HAP-1 (cell line): Measurements from ENCODE around the gene MPRIP.

Source experiments
- DNase-seq, 2 experiments: peaks; one replicate each; pipeline ENCODE4 v3.0.0-alpha.2; 2016 to 2020; ENCODE audit warnings: low spot score in 2 of 2
- H3K27me3 ChIP-seq: fragments of 250-450 bp; sonication (Bioruptor Pico); 2 replicates; pipeline ENCODE4 v1.5.1; 2020; ENCODE audit warnings: low read depth, mild to moderate bottlenecking, moderate library complexity
- H3K36me3 ChIP-seq: fragments of 250-450 bp; sonication (Bioruptor Pico); replicated peaks from 2 replicates; pipeline ENCODE4 v1.5.1; 2020; ENCODE audit warnings: mild to moderate bottlenecking
- H3K4me1 ChIP-seq: fragments of 250-450 bp; sonication (Bioruptor Pico); 2 replicates; pipeline ENCODE4 v1.5.1; 2020; ENCODE audit warnings: mild to moderate bottlenecking
- H3K4me3 ChIP-seq: fragments of 250-450 bp; sonication (Bioruptor Pico); 2 replicates; pipeline ENCODE4 v1.5.1; 2020; ENCODE audit warnings: mild to moderate bottlenecking, moderate library complexity
- H3K9me3 ChIP-seq: fragments of 250-450 bp; sonication (Bioruptor Pico); 2 replicates; pipeline ENCODE4 v1.5.1; 2020; ENCODE audit warnings: mild to moderate bottlenecking, moderate library complexity
- in situ Hi-C: fragments of 300-500 bp; cut with MboI; formaldehyde crosslinking; loops from 3 replicates; pipeline ENCODE4 v1.14.3; 2020; ENCODE audit warnings: low sequenced_read_pairs, inconsistent platforms, mixed read lengths

Gene MPRIP

GRCh38 chr17:17018612-17019429 lies 23.4 kb upstream of the MPRIP start:
- Histone ChIP-seq H3K27me3 (no peaks in the 10 kb centered on the region), H3K9me3 (no peaks in the 10 kb centered on the region), H3K36me3 (no peaks in the 10 kb centered on the region), H3K4me1 (no peaks in the 10 kb centered on the region), H3K4me3 (no peak overlapping the region)
- no peak for DNase-seq
- in situ Hi-C loops: no loop called here

GRCh38 chr17:17019430-17019762 lies 22.9 kb upstream of the MPRIP start:
- DNase-seq: no peak
- Histone ChIP-seq H3K4me3 (no peak overlapping the region), H3K4me1 (no peaks in the 10 kb centered on the region), H3K9me3 (no peaks in the 10 kb centered on the region), H3K36me3 (no peaks in the 10 kb centered on the region), H3K27me3 (no peaks in the 10 kb centered on the region)
- in situ Hi-C loops: no loop called here

- in situ Hi-C loops: no loop called here
Observed at GRCh38 chr17:17019891-17020456, 22.3 kb upstream of the MPRIP start.

GRCh38 chr17:17020821-17021193 lies 21.4 kb upstream of the MPRIP start:
- H3K9me3 ChIP-seq: no peaks in the 10 kb centered on the region
- H3K4me3 ChIP-seq: no peak overlapping the region
- H3K4me1 ChIP-seq: no peaks in the 10 kb centered on the region
- no peak for DNase-seq
- in situ Hi-C loops: no loop called here
- H3K36me3 ChIP-seq: no peaks in the 10 kb centered on the region
- no peaks in the 10 kb centered on the region for H3K27me3 ChIP-seq

More at GRCh38 chr17:17019891-17020456, 22.3 kb upstream of the MPRIP start:
- Histone ChIP-seq H3K27me3 (no peaks in the 10 kb centered on the region), H3K4me1 (no peaks in the 10 kb centered on the region), H3K9me3 (no peaks in the 10 kb centered on the region), H3K36me3 (no peaks in the 10 kb centered on the region), H3K4me3 (no peak overlapping the region)
- DNase-seq: no peak

GRCh38 chr17:17021194-17021863 lies 20.9 kb upstream of the MPRIP start:
- in situ Hi-C loops: no loop called here
- H3K4me1 ChIP-seq: no peaks in the 10 kb centered on the region
- H3K4me3 ChIP-seq: no peak overlapping the region
- DNase-seq: no peak
- H3K36me3 ChIP-seq: no peaks in the 10 kb centered on the region
- H3K27me3 ChIP-seq: no peaks in the 10 kb centered on the region
- H3K9me3 ChIP-seq: no peaks in the 10 kb centered on the region

GRCh38 chr17:17022011-17022410 lies 20.2 kb upstream of the MPRIP start:
- Histone ChIP-seq H3K36me3 (no peaks in the 10 kb centered on the region), H3K27me3 (no peaks in the 10 kb centered on the region), H3K4me1 (no peaks in the 10 kb centered on the region), H3K9me3 (no peaks in the 10 kb centered on the region), H3K4me3 (no peak overlapping the region)
- in situ Hi-C loops: no loop called here
- DNase-seq: no peak

- in situ Hi-C loops: no loop called here
- no peaks in the 10 kb centered on the region for H3K36me3 ChIP-seq
Observed at GRCh38 chr17:17022456-17022855, 19.8 kb upstream of the MPRIP start.

GRCh38 chr17:17024778-17025300 lies 17.4 kb upstream of the MPRIP start:
- Histone ChIP-seq H3K27me3 (no peaks in the 10 kb centered on the region), H3K9me3 (no peaks in the 10 kb centered on the region), H3K4me3 (no peak overlapping the region), H3K4me1 (peaks cover 11% of the 10 kb centered on the region), H3K36me3 (no peaks in the 10 kb centered on the region)
- in situ Hi-C loops: no loop called here
- no peak for DNase-seq

More at GRCh38 chr17:17022456-17022855, 19.8 kb upstream of the MPRIP start:
- no peak overlapping the region for H3K4me3 ChIP-seq
- no peaks in the 10 kb centered on the region; the same call in 1 of the 2 replicates for H3K4me1 ChIP-seq
- H3K9me3 ChIP-seq: no peaks in the 10 kb centered on the region
- no peak for DNase-seq
- H3K27me3 ChIP-seq: no peaks in the 10 kb centered on the region

- Histone ChIP-seq H3K9me3 (no peaks in the 10 kb centered on the region), H3K4me1 (peaks cover 11% of the 10 kb centered on the region), H3K4me3 (no peak overlapping the region), H3K27me3 (no peaks in the 10 kb centered on the region), H3K36me3 (no peaks in the 10 kb centered on the region)
- no peak for DNase-seq
- in situ Hi-C loops: no loop called here
Observed at GRCh38 chr17:17025621-17026020, 16.6 kb upstream of the MPRIP start.

GRCh38 chr17:17026163-17026562 lies 16.1 kb upstream of the MPRIP start:
- peaks cover 11% of the 10 kb centered on the region for H3K4me1 ChIP-seq
- no peak for DNase-seq
- H3K36me3 ChIP-seq: no peaks in the 10 kb centered on the region
- in situ Hi-C loops: no loop called here
- H3K9me3 ChIP-seq: no peaks in the 10 kb centered on the region
- H3K27me3 ChIP-seq: no peaks in the 10 kb centered on the region
- H3K4me3 ChIP-seq: no peak overlapping the region

GRCh38 chr17:17027442-17028058 lies 14.7 kb upstream of the MPRIP start:
- in situ Hi-C loops: no loop called here
- H3K4me1 ChIP-seq: peaks cover 11% of the 10 kb centered on the region

GRCh38 chr17:17028059-17028877 lies 14.0 kb upstream of the MPRIP start:
- Histone ChIP-seq H3K9me3 (no peaks in the 10 kb centered on the region), H3K36me3 (no peaks in the 10 kb centered on the region), H3K4me1 (peaks cover 11% of the 10 kb centered on the region), H3K4me3 (no peak overlapping the region), H3K27me3 (no peaks in the 10 kb centered on the region)
- DNase-seq: peak; percentile 70 to 95
- in situ Hi-C loops: no loop called here

More at GRCh38 chr17:17027442-17028058, 14.7 kb upstream of the MPRIP start:
- H3K4me3 ChIP-seq: no peak overlapping the region
- H3K9me3 ChIP-seq: no peaks in the 10 kb centered on the region
- DNase-seq: no peak
- no peaks in the 10 kb centered on the region for H3K27me3 ChIP-seq
- H3K36me3 ChIP-seq: no peaks in the 10 kb centered on the region

- in situ Hi-C loops: no loop called here
- Histone ChIP-seq H3K9me3 (no peaks in the 10 kb centered on the region), H3K4me1 (peaks cover 11% of the 10 kb centered on the region), H3K36me3 (no peaks in the 10 kb centered on the region), H3K27me3 (no peaks in the 10 kb centered on the region), H3K4me3 (no peak overlapping the region)
- no peak for DNase-seq
Observed at GRCh38 chr17:17028878-17029535, 13.2 kb upstream of the MPRIP start.
